Common myeloid progenitor, CD34-positive (primary cell): ENCODE data around the gene ALG1.
"Not testable (repeated sequence)": the region's sequence is repeated elsewhere in the genome, so short reads cannot be mapped to it uniquely, and the experiment has no call there.

Source experiments
- CTCF ChIA-PET: fragments of 350-600 bp; sonication (Branson Sonifier 250); formaldehyde crosslinking; loops from one replicate; lab custom pipeline; 2021; ENCODE audit warnings: antibody characterized with exemption; lab: Charles Lee
- POLR2A ChIA-PET: fragments of 350-600 bp; sonication (Branson Sonifier 250); formaldehyde crosslinking; loops from one replicate; lab custom pipeline; 2021; ENCODE audit warnings: antibody characterized with exemption; lab: Charles Lee
- DNase-seq, 3 donors: peaks; one replicate each; pipeline versions ENCODE4 v3.0.0 to v3.0.0-alpha.2; 2013
- H3K27ac ChIP-seq, 2 experiments: 1 replicate in 1 of 2; 2 replicates in 1 of 2; pipeline ENCODE4 v1.7.0; 2013; ENCODE audit warnings: inconsistent platforms in 2 of 2, low read length in 2 of 2, mild to moderate bottlenecking in 2 of 2, low read depth in 1 of 2, moderate library complexity in 1 of 2; ENCODE audit not compliant: severe bottlenecking in 2 of 2, insufficient read depth in 1 of 2, poor library complexity in 1 of 2
- H3K27me3 ChIP-seq, 5 experiments: replicated peaks in 2 of 5; 1 replicate in 3 of 5; 2 replicates in 2 of 5; pipeline versions ENCODE4 v1.6.1 to v1.7.0; 2013; ENCODE audit warnings: low read length in 4 of 5, mild to moderate bottlenecking in 2 of 5, moderate library complexity in 2 of 5, inconsistent platforms in 1 of 5; ENCODE audit not compliant: insufficient read depth in 5 of 5, control insufficient read depth in 4 of 5
- H3K36me3 ChIP-seq, 4 experiments: 1 replicate in 2 of 4; 2 replicates in 2 of 4; pipeline versions ENCODE4 v1.6.1 to v1.7.0; 2013; ENCODE audit warnings: low read length in 3 of 4, control low read depth in 1 of 4, mild to moderate bottlenecking in 1 of 4; ENCODE audit not compliant: control insufficient read depth in 4 of 4, insufficient read depth in 4 of 4
- H3K4me1 ChIP-seq, 4 experiments: 1 replicate in 3 of 4; 2 replicates in 1 of 4; pipeline versions ENCODE4 v1.6.1 to v1.7.1; 2013; ENCODE audit warnings: low read length in 3 of 4, mild to moderate bottlenecking in 3 of 4, control low read depth in 1 of 4, inconsistent platforms in 1 of 4, moderate library complexity in 1 of 4; ENCODE audit not compliant: control insufficient read depth in 4 of 4, insufficient read depth in 4 of 4; ENCODE audit errors: control extremely low read depth in 1 of 4
- H3K4me3 ChIP-seq, 7 experiments: 1 replicate in 4 of 7; 2 replicates in 3 of 7; pipeline versions ENCODE4 v1.5.1 to v1.7.0; 2013; ENCODE audit warnings: mild to moderate bottlenecking in 7 of 7, low read length in 6 of 7, moderate library complexity in 6 of 7, inconsistent platforms in 2 of 7, low read depth in 2 of 7, control low read depth in 1 of 7; ENCODE audit not compliant: insufficient read depth in 4 of 7, control insufficient read depth in 1 of 7; ENCODE audit errors: extremely low read depth in 1 of 7
- H3K9me3 ChIP-seq, 5 experiments: 1 replicate in 4 of 5; 2 replicates in 1 of 5; pipeline versions ENCODE4 v1.6.1 to v1.7.1; 2013; ENCODE audit warnings: low read length in 4 of 5, mild to moderate bottlenecking in 2 of 5, inconsistent platforms in 1 of 5, low read depth in 1 of 5, moderate library complexity in 1 of 5; ENCODE audit not compliant: control insufficient read depth in 4 of 5, insufficient read depth in 2 of 5; ENCODE audit errors: control extremely low read depth in 1 of 5
- WGBS: methylation state at CpG from one replicate; pipeline ENCODE4 v1.1.5; 2013; ENCODE audit not compliant: insufficient coverage; 5-methylcytosine and 5-hydroxymethylcytosine counted together

The ALG1 gene

GRCh38 chr16:5105039-5105438 lies 33.4 kb downstream of the ALG1 start:
- POLR2A ChIA-PET, H3K4me3 ChIP-seq, H3K36me3 ChIP-seq, H3K27ac ChIP-seq, H3K4me1 ChIP-seq, CTCF ChIA-PET, H3K9me3 ChIP-seq, DNase-seq: not testable (repeated sequence)
- WGBS = no CpG with 5 or more reads among the region's 5 CpGs
- peaks cover 0 to 56% (median 4%) of the 10 kb centered on the region in 5 experiments for H3K27me3 ChIP-seq

GRCh38 chr16:5108505-5109158 lies 37.0 kb downstream of the ALG1 start:
- H3K36me3 ChIP-seq = no peaks in the 10 kb centered on the region
- no peak overlapping the region for H3K4me3 ChIP-seq
- no peak overlapping the region for H3K27ac ChIP-seq
- no peaks in the 10 kb centered on the region for H3K9me3 ChIP-seq
- no peak for DNase-seq
- POLR2A ChIA-PET = no interaction called here
- CTCF ChIA-PET = no interaction called here
- 98% methylated on average over 21 of the region's 27 CpGs for WGBS
- H3K4me1 ChIP-seq = no peaks in the 10 kb centered on the region
- peaks cover 0 to 46% (median 9%) of the 10 kb centered on the region in 5 experiments for H3K27me3 ChIP-seq

GRCh38 chr16:5110933-5111332 lies 39.3 kb downstream of the ALG1 start:
- H3K4me3 ChIP-seq, POLR2A ChIA-PET, H3K36me3 ChIP-seq, H3K27ac ChIP-seq, CTCF ChIA-PET, H3K4me1 ChIP-seq, H3K9me3 ChIP-seq: not testable (repeated sequence)
- peaks cover 0 to 60% (median 7%) of the 10 kb centered on the region in 5 experiments for H3K27me3 ChIP-seq
- 66% methylated on average over 7 of the region's 10 CpGs for WGBS
- DNase-seq = peak in 2 of 3 donors; percentile 37 to 53

- H3K27ac ChIP-seq, POLR2A ChIA-PET, H3K36me3 ChIP-seq, H3K9me3 ChIP-seq, H3K4me1 ChIP-seq, CTCF ChIA-PET, H3K4me3 ChIP-seq: not testable (repeated sequence)
- peak in 2 of 3 donors; percentile 4 to 10 for DNase-seq
- WGBS = 62% methylated on average over 6 of the region's 10 CpGs
- peaks cover 0 to 61% (median 13%) of the 10 kb centered on the region in 5 experiments for H3K27me3 ChIP-seq
Observed at GRCh38 chr16:5116780-5117295, 45.2 kb downstream of the ALG1 start.

GRCh38 chr16:5117300-5118087 lies 45.9 kb downstream of the ALG1 start:
- H3K27ac ChIP-seq, H3K4me3 ChIP-seq, H3K4me1 ChIP-seq, CTCF ChIA-PET, POLR2A ChIA-PET, H3K36me3 ChIP-seq, H3K9me3 ChIP-seq: not testable (repeated sequence)
- H3K27me3 ChIP-seq = peaks cover 0 to 61% (median 11%) of the 10 kb centered on the region in 5 experiments
- peak; percentile 92 to 97 (median 97) for DNase-seq
- WGBS = 14% methylated on average over 3 of the region's 20 CpGs

- H3K4me3 ChIP-seq, DNase-seq, CTCF ChIA-PET, H3K27ac ChIP-seq, H3K9me3 ChIP-seq, POLR2A ChIA-PET, H3K36me3 ChIP-seq, H3K4me1 ChIP-seq: not testable (repeated sequence)
- WGBS = 88% methylated on average over 1 of the region's 3 CpGs
- peaks cover 0 to 81% (median 26%) of the 10 kb centered on the region in 5 experiments for H3K27me3 ChIP-seq
Observed at GRCh38 chr16:5131467-5132004, 59.9 kb downstream of the ALG1 start.
